GM12875 (cell line): ENCODE measurements around the gene PRSS1.
"Not testable (repeated sequence)": the region's sequence is repeated elsewhere in the genome, so short reads cannot be mapped to it uniquely, and the experiment has no call there.

Experiments
- H3K4me3 ChIP-seq: one replicate; pipeline ENCODE4 v1.5.1; 2011; ENCODE audit warnings: low read depth, low read length, control low read depth
- TF ChIP-seq, protein P1 (sequence below): IDR thresholded peaks from 2 replicates; pipeline ENCODE4 v1.5.1; 2011; ENCODE audit warnings: low read depth, mild to moderate bottlenecking, control low read depth, inconsistent platforms, low read length, moderate library complexity, borderline replicate concordance; ENCODE audit not compliant: insufficient read depth

PRSS1 gene

DNA sequence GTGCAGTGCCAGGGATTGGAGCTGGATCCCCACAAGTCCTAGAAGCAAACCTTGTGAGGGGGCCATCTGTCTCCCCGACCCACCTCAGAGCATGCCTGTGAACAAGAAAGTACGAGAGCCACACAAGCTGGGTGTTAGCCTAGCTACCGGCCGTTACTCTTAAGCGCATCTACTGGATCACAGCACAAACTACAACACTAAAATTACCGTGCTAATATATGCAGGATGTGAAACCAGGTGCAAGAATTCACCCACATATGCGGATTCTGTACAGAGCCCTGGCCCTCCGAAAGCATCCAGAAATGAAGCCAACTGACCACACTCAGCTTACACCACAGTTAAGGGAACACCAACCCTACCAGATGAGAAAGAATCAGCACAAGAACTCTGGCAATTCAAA is 16.0 kb upstream of the PRSS1 start:
- TF ChIP-seq, protein P1, sequence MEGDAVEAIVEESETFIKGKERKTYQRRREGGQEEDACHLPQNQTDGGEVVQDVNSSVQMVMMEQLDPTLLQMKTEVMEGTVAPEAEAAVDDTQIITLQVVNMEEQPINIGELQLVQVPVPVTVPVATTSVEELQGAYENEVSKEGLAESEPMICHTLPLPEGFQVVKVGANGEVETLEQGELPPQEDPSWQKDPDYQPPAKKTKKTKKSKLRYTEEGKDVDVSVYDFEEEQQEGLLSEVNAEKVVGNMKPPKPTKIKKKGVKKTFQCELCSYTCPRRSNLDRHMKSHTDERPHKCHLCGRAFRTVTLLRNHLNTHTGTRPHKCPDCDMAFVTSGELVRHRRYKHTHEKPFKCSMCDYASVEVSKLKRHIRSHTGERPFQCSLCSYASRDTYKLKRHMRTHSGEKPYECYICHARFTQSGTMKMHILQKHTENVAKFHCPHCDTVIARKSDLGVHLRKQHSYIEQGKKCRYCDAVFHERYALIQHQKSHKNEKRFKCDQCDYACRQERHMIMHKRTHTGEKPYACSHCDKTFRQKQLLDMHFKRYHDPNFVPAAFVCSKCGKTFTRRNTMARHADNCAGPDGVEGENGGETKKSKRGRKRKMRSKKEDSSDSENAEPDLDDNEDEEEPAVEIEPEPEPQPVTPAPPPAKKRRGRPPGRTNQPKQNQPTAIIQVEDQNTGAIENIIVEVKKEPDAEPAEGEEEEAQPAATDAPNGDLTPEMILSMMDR, result no peak
- no peak overlapping the region for H3K4me3 ChIP-seq

DNA sequence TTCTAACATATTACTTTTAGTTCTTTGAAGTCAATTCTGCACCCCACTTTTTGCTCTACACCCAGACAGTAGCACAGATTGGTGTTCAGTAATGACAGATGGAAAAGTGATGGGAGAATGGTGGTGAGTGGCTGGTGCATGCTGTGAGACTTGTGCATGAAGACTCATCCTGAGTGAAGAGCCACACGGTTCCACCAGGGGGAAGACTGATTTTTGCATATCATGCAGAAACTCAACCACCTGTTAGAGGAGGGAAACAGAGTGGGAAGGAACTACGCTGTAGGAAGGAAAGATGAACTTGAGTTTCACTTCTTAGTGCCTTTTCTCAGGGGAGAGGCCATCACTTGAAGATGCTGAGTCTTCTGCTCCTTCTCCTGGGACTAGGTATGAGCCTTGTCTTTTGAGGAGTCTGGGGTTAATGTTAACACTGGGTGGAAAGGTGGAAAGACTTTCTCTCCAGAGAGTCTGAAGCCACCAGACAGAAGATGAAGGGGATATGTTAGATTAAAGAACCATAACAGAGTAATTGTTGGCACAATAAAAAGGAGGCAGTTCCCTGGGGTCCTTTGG is 9.3 kb upstream of the PRSS1 start:
- TF ChIP-seq, protein P1, result peak; percentile 46; the same call in 1 of the 2 replicates
- no peak overlapping the region for H3K4me3 ChIP-seq

DNA sequence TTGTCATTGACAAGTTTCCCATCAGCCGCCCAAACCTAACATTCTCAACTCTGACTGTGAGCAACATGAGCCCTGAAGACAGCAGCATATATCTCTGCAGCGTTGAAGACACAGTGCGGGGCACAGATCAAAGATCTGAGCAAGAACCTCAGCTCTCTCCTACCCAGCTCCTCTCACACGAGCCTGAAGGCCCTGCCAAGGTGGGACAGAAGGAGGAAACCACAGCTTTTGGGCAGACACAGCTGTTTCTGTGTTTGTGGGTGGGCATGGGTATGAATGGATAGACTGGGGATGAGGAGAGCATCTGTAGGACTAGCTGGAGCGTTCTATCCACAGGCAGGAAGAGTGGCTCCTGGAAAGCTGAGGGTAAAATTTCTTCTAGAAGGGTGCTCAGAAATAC is 8.5 kb upstream of the PRSS1 start:
- no peak overlapping the region for H3K4me3 ChIP-seq
- TF ChIP-seq, protein P1, result no peak

DNA sequence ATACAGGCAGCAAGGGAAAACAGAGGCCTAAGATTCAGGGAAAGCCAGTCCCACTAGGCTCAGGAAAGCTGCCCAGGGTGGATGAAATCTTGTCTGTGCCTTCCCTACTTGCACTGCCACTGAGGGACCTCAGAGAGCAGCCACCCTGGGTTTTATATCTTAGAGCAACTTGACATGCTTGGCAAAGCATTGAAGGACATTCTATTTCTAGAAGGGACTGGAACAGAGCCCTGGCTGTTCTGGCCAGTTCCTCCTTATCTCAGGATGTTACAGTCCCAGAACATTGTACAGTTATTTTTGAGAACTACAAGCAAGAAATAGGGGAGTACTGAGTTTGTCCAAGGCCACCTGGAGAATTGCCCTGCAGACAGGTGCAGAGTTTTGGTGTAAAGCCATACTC is 7.3 kb upstream of the PRSS1 start:
- H3K4me3 ChIP-seq, result not testable (repeated sequence)

DNA sequence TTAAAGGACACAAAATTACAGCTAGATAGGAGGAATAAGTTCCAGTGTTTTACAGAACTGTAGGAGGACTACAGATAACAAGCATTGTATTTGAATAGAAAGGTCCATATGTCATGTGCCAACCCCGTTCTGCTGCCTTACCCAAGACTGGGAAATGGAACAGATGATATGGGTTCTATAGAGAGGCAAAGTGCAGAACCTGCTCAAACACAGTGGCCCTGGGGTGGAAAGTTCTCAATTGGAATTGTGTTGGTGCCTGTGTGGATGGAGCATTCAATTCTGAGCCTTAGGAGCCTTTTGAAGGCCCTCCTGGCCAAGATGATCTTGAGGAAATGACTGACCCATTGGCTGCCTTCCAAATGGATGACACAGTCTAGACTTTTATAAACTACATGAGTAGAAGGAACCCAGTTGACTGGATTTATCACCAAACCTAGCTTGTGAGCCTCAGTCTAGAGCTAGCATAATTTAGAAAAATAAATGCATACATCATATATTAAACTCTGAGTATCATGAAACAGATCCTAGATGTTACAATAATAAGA is 4.1 kb upstream of the PRSS1 start:
- H3K4me3 ChIP-seq, result no peak overlapping the region
- TF ChIP-seq, protein P1, result no peak

DNA sequence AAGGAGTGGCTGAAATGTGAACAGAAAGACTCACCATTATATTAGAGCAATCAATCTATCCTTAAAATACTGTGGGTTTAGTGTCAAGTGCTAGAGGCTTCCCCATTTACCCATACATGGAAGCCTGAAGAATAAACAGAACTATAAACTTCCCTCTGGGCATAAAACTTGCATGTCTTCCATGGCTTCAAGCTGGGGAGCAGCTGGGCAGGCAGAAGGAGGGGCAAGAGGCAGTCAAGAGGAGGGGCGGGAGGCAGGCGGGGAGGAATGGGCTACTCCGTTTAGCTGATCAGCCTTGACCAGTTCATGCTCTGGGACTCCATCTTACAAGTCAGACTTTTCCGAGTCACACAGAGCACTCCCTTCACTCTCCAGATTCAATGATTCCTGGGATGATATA is 3.5 kb upstream of the PRSS1 start:
- TF ChIP-seq, protein P1, result no peak
- H3K4me3 ChIP-seq, result no peak overlapping the region

DNA sequence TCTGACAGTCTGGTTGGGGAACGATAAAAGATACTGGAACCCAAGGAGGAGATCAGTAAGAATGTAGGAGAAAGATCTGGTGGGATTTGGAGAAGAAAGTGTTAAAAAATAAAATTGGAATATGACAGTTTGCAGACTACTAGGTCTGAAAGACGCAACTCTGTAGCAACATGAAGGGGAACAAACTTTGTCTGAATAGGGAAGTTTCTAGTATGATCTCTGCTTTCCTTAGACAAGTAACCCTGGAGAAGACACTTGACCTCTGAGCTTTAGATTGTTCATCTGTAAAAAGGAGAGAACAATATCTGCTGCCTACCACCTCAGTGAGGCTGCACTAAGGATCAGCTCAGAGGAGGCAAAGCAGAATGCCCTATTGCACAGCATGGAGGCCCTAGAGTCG is 3.0 kb upstream of the PRSS1 start:
- TF ChIP-seq, protein P1, result no peak
- no peak overlapping the region for H3K4me3 ChIP-seq

DNA sequence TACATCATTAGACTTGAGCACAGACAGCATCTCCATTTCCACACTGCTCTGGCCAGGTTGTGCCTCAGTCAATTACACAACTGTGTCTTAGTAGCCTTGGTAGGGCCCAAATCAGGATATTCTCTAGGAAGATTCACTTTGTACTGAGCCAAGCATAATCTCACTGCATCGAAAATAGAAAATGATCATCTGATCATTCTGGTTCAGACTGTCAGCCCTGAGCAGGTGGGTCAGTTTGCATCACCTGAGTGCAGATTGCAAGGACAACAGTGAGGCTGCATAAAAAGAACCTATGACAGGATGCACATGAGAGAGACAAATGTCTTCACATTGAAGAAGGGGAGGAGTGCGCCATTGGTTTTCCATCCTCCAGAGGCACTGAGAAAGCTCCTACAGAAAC is 862 bp upstream of the PRSS1 start:
- H3K4me3 ChIP-seq, result not testable (repeated sequence)
